Kidney capillary endothelial cell (primary cell): ENCODE measurements around the gene CACHD1.
"Not testable (repeated sequence)": the region's sequence is repeated elsewhere in the genome, so short reads cannot be mapped to it uniquely, and the experiment has no call there.

ENCODE experiments used
- DNase-seq: peaks from one replicate; pipeline ENCODE4 v3.0.0-alpha.2; 2018; ENCODE audit warnings: low spot score

Gene CACHD1

GRCh38 chr1:64497088-64497883, 27.4 kb downstream of the CACHD1 start:
- no peak for DNase-seq

- DNase-seq, result no peak
Observed at GRCh38 chr1:64498325-64498724, 28.4 kb downstream of the CACHD1 start.

- DNase-seq, result no peak
Observed at GRCh38 chr1:64499011-64499410, 29.1 kb downstream of the CACHD1 start.

DNA sequence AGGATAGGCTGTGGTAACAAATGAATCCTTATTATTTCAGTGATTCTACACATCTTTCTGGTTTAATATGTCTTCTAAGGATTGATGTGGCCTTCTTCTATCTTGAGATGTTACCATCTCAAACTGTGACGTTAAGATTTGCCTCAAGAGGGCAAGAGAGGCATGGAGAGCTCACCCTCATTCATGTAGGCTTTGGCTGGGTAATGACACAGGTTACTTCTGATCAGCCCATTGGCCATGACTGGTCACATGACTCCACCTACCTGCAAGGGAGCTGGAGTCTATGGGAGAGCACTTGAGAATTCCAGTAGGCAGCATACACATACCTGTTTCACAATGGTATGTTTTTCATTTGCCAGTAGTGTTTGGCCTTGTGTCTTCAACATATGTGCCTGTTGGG, 30.0 kb downstream of the CACHD1 start:
- no peak for DNase-seq

GRCh38 chr1:64502083-64502482, 32.2 kb downstream of the CACHD1 start:
- no peak for DNase-seq

- peak; percentile 47 for DNase-seq
Observed at GRCh38 chr1:64502931-64503330, 33.0 kb downstream of the CACHD1 start.

DNA sequence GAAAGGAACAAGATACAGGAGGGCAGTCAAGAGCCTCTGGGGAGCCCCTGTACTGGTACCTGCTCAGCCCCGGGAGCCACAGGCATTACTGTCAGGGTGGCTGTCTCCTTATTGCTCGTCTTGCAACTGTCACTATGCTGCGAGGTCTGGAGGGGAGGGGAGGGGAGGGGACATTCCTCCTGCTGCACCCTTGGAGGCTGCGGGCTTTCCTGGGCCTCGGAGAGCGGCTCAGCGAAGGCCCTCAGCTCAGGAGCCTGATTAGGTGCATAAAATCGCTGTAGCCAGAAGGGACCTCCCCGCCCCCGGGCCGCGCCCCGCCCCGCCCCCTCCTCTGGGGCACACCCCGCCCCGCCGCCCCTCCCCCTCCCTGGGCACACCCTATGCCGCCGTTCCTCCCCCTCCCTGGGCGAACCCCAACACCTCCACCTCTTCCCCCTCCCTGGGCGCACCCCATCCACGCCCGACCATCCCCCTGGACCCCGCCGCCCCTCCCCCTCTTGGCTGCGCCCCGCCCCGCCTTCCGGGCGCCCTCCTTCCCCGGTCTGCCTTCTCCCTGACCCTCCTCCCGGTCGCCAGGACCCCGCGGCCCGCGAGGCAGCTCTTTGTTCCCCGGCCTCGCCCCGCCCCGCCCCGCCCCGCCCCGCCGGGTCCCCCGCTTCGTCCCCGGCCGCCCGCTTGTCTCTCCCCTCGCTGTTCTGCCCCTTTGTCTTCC, 35.5 kb downstream of the CACHD1 start:
- DNase-seq, result no peak

GRCh38 chr1:64505944-64506655, 36.2 kb downstream of the CACHD1 start:
- DNase-seq, result no peak

DNA sequence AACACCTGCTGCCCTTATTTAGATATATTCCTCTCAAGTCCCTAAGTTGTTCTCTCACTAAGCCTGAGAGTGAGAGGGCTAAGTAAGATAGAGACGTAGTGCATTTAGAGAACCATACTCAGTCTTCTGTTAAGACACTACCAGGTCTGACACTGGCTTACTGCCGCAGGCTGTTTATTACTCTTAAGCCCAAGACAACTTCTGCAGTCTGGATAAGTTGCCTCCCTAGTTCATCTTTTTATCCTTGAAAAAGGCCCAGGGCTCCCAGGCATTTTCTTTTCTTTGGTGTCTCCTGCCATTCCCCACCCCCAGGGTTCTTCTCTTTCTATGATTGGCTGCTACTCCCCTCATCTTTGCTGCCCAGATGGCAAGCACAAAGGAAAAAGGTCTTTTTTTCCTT, 38.7 kb downstream of the CACHD1 start:
- no peak for DNase-seq

- no peak for DNase-seq
Observed at GRCh38 chr1:64511044-64511443, 41.1 kb downstream of the CACHD1 start.

DNA sequence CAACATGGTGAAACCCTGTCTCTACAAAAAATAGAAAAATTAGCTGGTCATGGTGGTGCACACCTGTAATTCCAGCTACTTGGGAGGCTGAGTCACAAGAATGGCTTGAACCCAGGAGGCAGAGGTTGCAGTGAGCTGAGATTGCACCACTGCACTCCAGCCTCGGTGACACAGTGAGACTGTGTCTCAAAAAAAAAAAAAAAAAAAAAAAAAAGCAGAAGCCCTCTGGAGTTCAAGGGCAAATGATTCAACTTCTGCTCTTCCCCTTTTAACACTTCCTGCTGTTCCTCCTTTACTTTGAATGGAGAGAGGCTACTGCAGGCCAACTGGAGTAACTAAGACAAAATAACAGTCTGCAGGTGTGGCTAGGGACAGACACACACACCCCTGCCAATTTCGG, 42.3 kb downstream of the CACHD1 start:
- not testable (repeated sequence) for DNase-seq

GRCh38 chr1:64513545-64513944, 43.6 kb downstream of the CACHD1 start:
- no peak for DNase-seq

- no peak for DNase-seq
Observed at GRCh38 chr1:64514197-64514765, 44.4 kb downstream of the CACHD1 start.

GRCh38 chr1:64515427-64515826, 45.5 kb downstream of the CACHD1 start:
- no peak for DNase-seq

GRCh38 chr1:64516301-64516700, 46.4 kb downstream of the CACHD1 start:
- DNase-seq, result no peak

DNA sequence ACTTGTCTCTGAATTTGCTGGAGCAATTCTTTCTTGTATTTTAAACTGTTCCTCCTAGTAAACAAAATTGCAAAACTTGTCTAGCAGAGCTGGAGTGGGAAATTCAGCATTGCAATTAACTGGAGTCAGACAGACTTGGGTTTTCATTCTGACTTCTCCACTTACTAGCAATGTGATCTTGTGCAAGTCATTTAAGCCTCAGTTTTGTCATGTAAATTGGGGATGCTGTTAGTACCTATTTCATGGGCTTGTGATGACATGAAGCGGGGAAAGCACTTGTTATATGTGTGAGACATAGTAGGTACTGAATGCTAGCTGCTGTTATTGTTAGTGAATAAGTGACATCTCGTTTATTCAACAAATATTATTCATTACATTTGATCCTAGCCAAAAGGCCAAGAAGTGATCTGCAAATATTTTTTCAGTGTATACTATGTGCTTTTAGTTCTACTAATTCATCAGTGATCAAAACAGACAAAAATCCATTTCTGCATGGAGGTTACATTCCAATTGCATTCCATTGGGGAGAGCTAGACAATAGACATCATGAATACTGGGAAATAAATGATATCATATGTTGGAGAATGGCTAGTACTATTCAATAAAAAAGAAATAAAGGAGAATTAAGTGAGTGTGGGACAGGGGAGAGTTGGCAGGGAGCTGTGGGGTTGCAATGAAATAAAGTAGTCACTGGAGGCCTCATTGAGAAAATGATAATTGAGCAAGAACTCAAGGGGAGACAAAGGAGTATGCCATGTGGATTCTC, 47.1 kb downstream of the CACHD1 start:
- no peak for DNase-seq

DNA sequence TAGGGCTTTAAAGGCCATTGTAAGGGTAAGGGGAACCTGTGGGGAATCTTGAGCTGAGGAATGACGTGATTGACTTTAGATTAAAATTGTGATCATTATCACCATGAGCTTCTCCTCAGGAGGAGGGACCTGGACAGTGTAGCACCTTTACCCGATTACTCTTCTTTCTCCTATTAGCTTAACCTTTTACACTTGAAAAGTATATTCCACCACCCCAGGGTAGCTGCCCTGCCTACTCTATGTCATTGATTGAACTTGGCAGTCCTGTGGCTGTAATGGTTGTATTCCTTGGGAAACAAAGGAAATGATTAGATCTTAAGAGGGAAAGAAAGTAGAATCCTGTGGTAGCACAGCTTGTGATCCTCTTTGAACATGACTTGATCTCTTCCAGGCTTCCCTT, 47.7 kb downstream of the CACHD1 start:
- DNase-seq, result no peak

DNA sequence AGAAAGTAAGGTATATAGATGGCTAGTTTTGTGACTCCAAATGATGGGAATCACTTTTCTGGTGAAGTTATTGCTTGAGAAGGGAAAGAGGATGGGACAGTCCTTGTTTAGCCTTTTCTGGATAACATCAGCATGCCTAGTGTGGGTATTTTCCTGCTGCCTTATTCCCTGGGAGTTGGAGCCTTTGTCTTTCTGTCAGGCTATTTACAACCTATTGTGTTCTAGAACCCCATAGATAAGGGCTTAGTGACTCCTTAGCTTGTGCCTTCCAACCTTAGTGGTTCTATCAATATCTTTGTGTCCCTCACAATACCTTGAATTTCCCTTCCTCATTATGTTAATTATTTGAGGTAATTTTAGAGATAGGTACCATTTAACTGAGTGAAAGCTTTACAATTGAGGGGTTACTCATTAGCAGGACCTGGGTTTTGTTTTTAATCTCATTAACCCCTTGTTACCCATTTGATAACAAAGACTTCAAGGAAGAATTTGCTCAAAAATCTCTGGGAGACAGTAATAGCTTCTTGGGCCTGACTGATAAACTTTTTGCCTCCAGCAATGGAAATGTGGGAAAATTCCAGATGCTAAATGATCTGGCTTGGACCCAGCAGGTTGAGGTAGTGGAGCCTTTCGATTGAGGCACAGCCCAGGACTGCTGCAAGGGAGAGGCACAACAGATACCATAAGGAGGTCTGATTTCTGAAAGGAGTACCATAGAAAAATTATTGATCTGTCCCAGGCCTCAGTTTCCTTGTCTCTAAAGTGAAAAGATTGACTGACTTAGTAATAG, 49.0 kb downstream of the CACHD1 start:
- no peak for DNase-seq

DNA sequence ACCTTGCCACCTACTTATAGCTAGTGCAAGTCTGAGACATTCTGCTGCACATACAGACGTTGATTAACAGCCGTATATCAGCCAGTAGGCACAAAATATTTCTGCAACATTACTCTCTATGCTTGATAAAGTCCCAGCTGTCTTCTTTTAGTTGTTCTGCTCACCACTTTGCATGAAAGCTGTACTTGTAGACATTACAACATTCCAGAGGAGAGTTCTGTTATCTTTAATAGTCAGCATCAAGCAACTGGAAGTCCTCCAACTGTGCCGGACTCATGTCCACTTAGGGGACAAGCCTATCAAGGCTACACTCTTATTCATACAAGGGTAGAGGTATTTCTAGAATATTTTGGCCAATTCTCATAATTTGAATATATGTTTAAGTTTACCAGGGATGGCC, 50.0 kb downstream of the CACHD1 start:
- no peak for DNase-seq

DNA sequence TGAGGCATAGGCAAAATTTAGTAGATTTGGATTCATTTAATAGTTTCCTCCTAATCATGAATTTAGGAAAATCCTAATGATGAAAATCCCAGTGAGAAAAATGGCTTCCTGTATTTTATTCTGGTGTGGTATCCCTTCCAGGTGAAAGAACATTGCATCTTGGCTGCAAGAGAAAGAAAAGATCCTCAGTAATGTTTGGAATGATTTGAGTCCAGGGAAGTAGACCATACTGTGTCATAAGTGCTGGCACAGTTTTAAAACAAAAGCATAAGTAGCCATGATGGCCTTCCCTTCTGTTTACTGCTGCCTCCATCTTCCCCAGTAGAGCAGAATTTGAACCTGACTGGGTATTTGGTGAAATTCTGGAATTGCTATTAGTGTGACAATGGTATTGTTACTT, 52.8 kb downstream of the CACHD1 start:
- DNase-seq, result no peak
